Activated effector memory CD4-positive, alpha-beta T cell treated with anti-CD3 and anti-CD28 coated beads, Interleukin-2, amount 50 U/mL, for 16 hours (primary cell): ENCODE results near the gene STON1.
"Not testable (repeated sequence)": the region's sequence is repeated elsewhere in the genome, so short reads cannot be mapped to it uniquely, and the experiment has no call there.

ENCODE experiments used
- DNase-seq: peaks from one replicate; pipeline ENCODE4 v3.0.0-alpha.2; 2020

Gene STON1, protein sequence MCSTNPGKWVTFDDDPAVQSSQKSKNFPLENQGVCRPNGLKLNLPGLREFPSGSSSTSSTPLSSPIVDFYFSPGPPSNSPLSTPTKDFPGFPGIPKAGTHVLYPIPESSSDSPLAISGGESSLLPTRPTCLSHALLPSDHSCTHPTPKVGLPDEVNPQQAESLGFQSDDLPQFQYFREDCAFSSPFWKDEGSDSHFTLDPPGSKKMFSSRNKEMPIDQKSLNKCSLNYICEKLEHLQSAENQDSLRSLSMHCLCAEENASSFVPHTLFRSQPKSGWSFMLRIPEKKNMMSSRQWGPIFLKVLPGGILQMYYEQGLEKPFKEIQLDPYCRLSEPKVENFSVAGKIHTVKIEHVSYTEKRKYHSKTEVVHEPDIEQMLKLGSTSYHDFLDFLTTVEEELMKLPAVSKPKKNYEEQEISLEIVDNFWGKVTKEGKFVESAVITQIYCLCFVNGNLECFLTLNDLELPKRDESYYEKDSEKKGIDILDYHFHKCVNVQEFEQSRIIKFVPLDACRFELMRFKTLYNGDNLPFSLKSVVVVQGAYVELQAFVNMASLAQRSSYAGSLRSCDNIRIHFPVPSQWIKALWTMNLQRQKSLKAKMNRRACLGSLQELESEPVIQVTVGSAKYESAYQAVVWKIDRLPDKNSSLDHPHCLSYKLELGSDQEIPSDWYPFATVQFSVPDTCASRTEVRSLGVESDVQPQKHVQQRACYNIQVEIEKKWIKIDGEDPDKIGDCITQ

DNA sequence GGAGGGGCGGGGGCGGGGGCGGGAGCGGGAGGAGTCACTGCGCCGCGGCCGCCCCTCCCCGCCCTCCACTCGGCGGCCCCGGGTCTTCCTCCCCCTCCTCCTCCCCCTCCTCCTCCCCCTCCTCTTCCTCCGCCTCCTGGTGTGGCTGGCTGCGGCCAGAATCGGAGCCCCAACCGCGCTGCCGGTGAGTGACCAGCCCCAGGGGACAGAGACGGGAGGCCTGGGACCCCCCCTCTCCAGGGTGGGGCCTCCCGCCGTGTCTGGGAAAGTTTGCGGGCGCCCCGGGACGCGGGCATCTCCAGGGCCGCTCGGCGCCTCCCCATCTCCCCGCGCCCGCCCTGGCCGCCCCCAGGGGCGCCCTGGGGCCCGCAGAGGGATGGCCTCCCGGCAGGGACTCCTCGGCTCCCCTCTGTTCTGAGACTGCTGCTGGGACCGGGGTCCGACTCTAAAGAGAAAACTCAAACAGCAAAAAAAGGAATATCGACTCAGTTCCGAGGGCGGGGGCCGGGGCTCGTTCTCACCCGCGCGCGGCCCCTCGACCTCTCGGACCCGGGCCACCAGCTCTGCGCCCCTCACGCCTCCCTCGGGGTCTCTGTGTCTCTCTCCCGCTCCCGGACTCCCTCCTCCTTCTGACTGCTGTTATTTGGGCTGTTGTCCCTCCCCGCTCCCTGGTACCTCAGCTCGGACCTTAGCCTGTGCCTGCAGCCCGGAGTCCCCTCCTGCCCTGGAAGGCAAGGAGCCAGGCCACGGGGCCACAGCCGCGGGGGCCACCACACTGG is at the start of gene STON1:
Gene STON1 (plus strand): TSS at position 122 of the 779 bp plus-strand sequence. CDS start 50,480 bp downstream, outside the sequence.
- peak; percentile 72 for DNase-seq

DNA sequence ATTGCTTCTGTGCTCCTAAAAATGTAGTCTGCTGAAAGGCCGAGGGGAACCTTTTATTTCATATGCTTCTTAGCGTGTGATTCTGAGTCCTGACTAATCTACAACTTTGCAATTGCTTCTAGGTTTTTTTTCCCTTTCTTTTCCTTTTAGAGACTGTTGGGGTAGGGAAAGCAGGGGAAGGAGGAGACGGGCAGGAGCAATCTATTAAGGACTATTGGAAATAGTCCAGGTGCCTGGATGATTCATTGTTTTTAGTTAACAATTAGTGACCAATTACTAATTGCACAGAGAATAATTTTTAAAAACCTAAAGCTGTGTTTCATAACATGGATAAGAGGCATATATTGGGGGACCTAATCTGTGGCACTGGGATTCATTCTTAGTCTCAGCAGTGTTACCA is 49.4 kb upstream of the STON1 start:
- no peak for DNase-seq

DNA sequence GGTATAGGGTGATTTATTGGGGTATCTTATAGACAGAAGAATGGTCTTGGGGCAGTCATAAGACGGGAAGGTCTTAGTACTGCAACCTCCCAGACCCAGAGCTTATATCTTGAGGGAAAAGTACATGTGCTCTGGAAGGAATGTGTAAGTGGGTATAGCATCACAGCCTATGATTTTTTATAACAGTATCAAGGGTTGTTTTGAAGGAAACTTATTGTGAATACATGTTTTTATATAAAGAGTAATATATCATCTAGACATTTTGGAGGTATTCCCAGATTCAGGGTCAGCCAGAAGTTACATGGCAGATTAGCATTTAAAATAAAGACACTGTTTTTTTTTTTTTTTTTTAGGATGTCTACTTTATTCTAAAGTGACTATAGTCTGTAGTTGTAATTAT is 47.6 kb upstream of the STON1 start:
- DNase-seq, result no peak

DNA sequence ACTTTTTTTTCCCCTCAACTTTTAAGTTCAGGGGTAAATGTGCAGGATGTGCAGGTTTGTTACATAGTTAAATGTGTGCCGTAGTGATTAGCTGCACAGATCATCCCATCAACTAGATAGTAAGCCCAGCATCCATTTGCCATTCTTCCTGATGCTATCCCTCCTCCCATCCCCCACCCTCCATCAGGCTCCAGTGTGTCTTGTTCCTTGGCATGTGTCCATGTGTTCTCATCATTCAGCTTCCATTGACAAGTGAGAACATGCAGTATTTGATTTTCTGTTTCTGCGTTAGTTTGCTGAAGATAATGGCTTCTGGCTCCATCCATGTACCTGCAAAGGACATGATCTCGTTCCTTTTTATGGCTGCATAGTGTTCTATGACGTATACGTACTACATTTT is 47.2 kb upstream of the STON1 start:
- DNase-seq, result no peak

DNA sequence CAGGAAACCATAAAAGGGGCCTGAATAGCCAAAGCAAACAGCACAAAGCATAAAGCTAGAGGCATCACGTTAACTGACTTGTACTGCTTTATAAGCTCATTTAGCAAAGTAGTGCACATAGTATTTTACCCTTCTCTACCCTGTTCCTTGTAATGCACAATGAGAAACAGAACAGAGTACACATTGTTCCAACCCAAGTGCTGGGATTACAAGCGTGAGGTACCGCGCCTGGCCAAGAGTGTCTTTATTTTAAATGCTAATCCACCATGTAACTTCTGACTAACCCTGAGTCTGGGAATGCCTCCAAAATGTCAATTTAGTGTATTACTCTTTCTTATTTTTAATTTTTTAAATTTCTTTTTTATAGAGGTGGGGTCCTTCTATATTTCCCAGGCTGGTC is 46.4 kb upstream of the STON1 start:
- DNase-seq, result no peak

DNA sequence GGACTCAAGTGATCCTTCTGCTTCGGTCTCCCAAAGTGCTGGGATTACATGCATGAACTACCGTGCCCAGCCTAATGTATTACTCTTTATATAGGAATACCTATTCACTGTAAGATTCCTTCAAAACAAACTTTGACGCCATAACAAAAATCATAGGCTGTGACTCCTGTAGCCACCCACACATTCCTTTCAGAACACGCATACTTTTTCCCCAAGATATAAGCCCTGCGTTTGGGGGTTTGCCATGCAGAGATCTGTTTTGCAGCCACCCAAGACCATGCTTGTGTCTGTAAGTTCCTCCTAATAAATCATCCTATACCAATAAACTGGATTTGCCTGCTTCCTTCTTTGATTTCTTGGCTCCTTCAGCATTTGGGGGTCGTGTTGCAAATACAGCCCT is 46.0 kb upstream of the STON1 start:
- DNase-seq, result no peak

DNA sequence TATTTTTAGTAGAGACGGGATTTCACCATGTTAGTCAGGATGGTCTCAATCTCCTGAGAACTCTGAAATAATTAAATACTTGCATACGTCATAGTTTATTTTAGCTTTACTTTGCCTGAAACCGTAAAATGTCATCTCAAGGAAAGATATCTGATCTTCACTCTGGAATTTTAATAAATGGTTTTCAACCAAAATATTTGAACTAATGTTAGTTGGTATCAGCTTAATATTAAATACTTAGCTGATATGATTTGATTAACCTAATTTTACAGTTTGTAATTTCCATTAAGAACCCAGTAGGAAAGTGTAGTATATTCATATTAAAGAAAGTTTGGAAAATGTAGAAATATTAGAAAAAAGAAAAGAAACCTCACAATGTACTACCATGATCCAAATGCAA is 41.4 kb upstream of the STON1 start:
- DNase-seq, result no peak

DNA sequence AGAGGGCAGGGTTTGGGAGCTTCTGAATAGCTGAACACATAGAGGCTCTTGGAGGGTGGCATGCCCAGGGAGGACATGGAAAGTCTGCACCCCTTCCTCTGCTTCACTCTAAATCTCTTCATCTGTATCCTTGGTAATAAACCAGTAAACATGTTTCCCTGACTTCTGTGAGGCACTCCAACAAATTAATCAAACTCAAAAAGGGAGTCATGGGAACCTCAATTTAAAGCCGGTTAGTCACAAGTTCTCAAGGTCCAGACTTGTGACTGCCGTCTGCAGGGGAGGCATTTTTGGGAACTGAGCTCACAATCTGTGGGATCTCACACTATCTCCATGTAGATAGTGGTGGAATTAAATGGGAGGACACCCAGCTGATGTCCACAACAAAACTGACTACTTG is 33.1 kb upstream of the STON1 start:
- no peak for DNase-seq

DNA sequence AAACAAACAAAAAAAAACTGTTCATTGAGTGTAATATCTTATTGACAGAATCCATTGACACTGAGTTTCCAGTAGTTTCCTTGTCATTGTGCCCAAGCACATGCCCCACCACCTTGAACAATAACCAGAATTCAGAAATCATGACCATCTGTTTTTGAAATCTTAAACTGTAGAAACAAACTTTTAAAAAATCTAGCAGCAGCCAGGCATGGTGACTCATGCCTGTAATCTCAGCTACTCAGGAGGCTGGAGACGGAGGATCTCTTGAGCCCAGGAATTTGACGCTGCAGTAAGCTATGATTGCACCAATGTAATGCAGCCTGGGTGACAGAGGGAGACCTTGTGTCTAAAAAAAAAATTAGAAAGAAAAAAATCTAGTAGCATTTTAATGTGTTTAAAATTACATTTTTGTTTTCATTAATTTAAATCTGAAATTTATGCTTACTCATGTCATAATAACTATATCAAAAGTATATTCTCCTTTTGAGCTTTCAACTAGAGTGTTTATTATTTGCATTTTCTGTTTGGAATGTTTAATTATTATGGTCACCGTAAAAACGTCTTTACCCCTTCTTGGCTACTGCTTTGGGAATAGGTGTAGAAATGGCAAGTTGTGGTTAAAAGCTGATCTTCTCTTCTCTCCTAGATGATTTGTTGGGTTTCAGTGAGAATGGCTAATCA is 25.2 kb upstream of the STON1 start:
- DNase-seq, result no peak

DNA sequence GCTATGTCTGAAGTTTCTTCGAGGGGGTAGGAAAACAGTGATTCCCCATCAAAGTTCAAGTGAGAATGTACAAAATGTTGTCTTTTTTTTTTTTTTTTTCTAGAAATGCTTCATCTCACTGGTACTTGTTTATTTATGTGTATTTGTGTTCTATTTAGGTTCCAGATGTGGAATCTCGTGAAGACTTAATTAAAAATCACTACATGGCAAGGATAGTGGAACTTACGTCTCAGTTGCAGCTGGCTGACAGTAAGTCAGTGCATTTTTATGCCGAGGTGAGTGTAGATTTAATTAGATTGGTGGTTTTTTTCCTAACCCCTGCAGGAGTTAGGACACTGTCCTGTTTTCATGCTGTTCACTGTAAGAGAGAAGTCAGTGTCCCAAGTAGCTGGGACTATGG is 22.8 kb upstream of the STON1 start:
- DNase-seq, result no peak

DNA sequence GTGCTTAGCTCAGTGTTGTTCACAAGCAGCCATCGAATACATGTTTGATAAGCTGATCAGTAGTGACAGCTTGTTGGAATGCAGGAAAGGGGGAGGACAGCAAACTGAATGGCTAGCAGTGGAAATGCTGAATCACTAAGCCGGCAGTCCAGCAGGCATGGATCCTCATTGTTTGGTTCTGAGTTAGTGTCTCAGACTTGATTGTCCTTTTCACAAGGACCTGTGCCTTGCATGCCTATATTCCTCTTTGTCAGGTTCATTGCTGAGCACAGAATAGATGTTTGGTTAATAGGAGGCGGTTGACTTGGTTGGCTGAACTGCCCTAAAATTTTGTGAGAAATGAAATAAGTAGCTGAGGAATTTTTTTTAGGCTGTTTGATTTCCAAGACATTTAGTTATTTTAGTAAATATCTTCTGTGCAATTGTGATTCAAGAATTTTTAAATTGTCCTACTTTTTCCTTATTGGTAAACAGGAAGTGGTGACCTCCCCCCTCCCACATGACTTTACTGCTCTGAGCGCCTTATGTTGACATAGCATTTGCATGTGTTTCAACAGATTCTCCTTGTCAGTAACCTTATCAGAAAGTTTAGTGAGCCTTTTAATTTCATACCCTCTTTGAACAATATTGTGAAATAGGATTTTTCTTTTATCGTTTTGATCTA is 21.4 kb upstream of the STON1 start:
- no peak for DNase-seq

DNA sequence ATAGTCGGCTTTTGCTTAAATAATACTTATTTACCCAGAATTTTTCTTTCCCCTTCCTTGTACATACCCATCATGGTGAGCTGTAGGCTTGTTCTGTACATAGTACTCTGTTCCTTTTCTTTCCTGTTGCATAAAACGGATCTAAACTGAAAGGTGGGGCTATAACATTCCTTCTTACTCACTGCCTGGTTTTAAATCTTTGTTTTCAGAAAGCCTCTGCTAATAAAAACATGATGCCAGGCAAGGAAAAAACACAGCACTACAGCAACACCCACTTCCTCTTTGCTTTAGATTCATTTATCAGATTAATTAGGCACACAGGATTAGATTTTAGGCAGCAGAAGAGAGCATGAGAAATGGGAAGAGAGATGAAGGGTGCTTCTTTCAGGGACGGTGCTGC is 19.6 kb upstream of the STON1 start:
- no peak for DNase-seq

DNA sequence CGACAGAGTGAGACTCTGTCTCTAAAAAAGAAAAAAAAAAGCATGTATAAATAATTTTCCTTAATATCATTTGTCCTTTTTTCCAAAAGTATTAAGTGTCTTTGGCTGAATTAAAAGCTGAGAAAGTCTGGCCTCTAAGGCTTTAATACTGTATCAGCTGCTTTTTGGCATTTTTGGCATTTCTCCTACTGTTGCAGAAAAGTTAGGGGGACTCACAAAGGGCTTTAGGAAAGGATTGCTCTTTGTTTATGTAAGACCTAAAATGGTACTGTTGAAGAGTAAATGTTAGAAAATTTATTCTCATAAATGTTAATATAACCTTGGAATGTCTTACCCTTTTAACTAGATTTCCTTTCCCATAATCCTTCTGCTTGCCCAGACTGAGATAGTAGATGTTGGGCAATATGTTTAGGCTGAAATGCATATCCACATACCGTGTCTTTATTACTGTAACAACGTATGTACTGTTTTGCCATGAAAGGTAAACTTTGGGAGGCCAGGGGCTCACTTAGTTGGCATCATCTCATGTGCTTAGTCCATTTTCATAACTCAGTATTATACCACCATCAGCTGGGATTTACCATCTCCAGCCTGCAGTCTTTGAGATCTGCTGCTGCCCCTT is 18.0 kb upstream of the STON1 start:
- no peak for DNase-seq

DNA sequence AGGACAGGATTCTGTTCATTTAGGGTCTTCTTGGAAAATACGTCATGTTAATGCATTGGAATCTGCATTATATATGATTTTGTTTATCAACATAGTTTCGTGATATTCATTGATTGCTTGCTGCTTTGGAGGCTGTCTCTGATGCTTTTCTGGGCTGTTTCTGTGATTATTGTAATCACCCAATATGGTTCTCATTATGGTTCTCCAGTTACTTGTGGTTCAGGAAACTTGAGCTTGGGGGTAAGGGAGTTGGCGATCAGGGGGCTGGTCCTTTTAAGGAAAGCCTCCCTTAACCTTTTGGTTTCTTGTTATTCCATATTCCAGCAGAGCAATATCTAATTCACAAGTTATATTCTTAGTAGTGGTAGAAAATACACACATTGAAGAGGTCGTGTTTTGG is 17.4 kb upstream of the STON1 start:
- DNase-seq, result no peak

DNA sequence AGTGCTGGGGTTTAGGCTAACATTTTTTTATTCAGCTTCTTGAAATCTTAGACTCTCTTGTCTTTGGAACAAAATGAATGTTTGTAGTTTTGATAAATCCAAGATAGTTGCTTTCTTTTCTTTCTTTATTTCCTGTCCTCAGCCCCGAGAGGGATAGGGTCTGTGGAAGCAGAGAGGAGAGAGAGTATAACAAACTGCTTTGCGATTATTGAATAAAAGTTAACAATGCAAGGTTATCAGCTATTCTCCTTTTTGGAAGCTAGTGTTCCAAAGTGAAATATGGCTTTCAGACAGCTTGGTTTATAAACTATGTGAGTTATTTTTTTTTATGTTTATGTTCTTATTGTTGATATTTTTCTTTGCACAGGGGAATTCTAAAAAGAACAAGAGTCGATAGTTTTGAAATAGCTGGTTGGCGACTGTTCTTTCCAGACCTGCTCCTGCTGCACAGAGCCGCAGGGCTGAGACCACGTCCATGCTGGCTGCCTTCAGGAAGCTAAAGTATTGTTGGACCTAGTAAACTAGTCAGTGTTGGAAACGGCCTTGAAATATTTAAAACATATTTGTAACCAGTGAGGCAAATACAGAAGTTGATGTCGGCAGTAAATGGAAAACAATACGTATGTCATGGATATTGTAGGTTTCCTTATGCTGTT is 15.5 kb upstream of the STON1 start:
- no peak for DNase-seq

DNA sequence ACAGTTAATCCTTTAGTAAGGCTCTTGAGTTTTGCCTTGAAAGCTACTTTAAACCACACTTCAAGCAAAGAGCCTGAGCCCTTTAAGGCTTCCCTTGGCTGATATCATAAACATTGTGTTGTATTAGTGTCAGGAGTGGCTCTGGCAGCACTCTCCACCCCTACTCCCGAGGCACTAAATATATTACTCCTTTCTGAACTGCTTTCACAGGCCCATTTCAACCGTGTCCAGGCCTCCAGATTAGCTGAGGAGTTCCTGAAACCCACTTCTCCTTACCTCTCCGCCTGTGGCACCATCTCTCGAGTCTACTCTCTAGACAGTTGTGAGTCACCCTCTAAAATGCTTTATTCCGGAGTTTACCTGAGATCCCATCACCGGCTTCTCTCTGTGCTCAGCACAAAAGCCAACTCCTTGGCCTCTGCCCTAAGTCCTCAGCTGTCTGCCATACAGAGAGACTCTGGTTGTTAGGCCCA is 14.4 kb upstream of the STON1 start:
- no peak for DNase-seq

DNA sequence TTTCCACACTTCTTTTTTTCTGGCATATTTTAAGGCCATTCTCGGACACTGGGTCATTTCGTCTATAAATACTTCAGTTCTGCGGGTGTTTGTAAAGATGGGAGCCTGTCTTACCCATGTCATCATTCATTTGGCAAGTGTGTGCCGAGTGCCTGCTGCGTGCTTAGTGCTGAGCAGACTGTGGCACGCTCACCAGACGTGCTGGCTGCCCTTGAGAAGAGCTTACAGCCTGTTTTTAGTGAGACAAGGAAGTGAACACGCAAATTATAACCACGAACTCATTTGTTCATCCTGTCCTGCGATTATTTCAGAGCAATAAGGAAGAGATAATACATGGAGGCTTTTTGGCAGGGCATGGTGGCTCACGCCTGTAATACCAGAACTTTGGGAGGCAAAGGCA is 10.4 kb upstream of the STON1 start:
- DNase-seq, result no peak

DNA sequence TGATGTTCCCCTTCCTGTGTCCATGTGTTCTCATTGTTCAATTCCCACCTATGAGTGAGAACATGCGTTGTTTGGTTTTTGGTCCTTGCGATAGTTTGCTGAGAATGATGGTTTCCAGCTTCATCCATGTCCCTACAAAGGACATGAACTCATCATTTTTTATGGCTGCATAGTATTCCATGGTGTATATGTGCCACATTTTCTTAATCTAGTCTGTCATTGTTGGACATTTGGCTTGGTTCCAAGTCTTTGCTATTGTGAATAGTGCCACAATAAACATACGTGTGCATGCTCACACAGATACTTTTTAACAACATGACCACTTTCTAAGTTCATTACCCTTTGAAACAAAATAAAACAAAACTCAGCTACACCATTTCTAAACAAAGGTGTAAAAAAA is 5.2 kb upstream of the STON1 start:
- DNase-seq, result not testable (repeated sequence)

DNA sequence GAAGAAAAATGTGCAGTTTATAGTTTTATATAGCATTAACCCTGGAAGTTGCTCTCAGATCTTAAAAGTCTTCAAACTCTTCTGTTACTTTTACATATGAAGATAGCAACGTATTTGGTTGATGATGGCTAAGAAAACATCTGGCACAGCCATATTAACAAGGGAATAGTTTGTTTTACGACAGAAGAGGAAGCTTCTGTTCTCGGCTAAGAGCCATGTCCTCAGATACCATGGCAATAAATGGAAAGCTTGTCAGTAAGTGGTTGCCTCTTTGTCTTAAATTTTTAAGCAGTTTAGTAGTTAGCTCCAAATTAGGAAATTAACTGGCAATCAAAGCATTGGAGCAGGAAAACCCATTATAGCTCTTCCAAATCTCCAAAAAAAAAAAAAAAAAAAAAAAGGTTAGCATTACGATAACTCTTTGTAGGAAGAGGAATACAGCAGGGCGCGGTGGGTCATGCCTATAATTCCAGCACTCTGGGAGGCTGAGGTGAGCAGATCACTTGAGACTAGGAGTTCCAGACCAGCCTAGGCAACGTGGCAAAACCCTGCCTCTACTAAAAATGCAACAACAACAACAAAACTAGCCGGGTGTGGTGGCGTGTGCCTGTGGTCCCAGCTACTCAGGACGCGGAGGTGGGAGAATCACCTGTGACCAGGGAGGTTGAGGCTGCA is 4.5 kb upstream of the STON1 start:
- no peak for DNase-seq

DNA sequence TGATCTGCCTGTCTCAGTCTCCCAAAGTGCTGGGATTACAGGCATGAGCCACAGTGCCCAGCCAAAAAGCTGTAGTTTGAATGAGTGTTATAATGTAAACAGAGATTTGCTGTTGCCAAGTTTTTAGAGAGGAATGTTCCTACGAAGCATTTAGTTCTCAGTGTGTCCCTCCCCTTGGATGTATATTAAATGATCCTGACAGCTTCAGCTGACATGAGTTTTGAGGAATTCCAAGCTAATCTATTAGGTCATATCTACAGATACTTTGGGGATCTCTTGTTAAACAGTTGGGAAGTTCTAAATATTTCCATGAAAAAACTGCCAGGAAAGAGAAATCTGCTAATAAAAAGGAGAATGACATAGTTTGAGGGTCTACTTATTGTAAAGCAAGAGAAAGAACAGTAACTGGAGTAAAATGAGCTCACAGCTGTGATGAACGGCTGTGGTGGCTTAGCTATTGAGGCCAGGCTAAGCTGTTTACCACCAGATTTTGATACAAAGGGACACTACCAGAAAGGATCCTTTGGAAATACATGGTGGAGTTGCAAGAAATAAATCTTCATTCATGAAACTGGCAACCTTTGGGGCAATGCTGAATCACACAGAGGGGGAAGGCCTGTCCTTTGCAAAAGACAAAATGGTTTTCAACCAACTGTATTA is 2.6 kb upstream of the STON1 start:
- DNase-seq, result no peak
